Kidney (tissue), 14 donors: ENCODE measurements around the gene FAM221B. TPM values are rescaled to one million over a fixed set of nuclear protein-coding genes. Genes with fewer than 3 reads are reported as not detected.

ENCODE experiments used
- DNase-seq, 5 donors: peaks; one replicate each; pipeline ENCODE4 v3.0.0-alpha.2; 2013 to 2020
- FAIRE-seq: peaks from 2 replicates; lab custom pipeline; 2012; peaks lifted over from hg19 to GRCh38; lab: Jason Lieb, UNC
- H3K27ac ChIP-seq, 2 donors: one replicate each; pipeline ENCODE4 v1.7.0; 2013; ENCODE audit warnings: low read depth in 2 of 2, low read length in 2 of 2, inconsistent platforms in 1 of 2
- H3K27me3 ChIP-seq: one replicate; pipeline ENCODE4 v1.7.1; 2013; ENCODE audit warnings: low read length, inconsistent platforms; ENCODE audit not compliant: control insufficient read depth, insufficient read depth
- H3K36me3 ChIP-seq, 3 donors: one replicate each; pipeline versions ENCODE4 v1.7.0 to v1.7.1; 2013; ENCODE audit warnings: low read length in 3 of 3, control low read depth in 1 of 3, inconsistent platforms in 1 of 3; ENCODE audit not compliant: insufficient read depth in 3 of 3, control insufficient read depth in 2 of 3
- H3K4me1 ChIP-seq, 3 donors: one replicate each; pipeline versions ENCODE4 v1.7.0 to v1.7.1; 2013; ENCODE audit warnings: low read length in 3 of 3, inconsistent platforms in 1 of 3, low read depth in 1 of 3; ENCODE audit not compliant: control insufficient read depth in 2 of 3, insufficient read depth in 2 of 3
- H3K4me3 ChIP-seq, 3 donors: one replicate each; pipeline versions ENCODE4 v1.7.0 to v1.8.1; 2013; ENCODE audit warnings: low read length in 3 of 3, control low read depth in 1 of 3, inconsistent platforms in 1 of 3
- H3K9ac ChIP-seq, 3 donors: one replicate each; pipeline versions ENCODE4 v1.7.0 to v1.7.1; 2013; ENCODE audit warnings: low read length in 3 of 3, control low read depth in 1 of 3, inconsistent platforms in 1 of 3
- H3K9me3 ChIP-seq, 3 donors: one replicate each; pipeline versions ENCODE4 v1.7.0 to v1.7.1; 2013; ENCODE audit warnings: low read length in 3 of 3, control low read depth in 1 of 3, inconsistent platforms in 1 of 3; ENCODE audit not compliant: control insufficient read depth in 2 of 3, insufficient read depth in 1 of 3
- CTCF ChIP-seq: IDR thresholded peaks from 3 replicates; pipeline ENCODE4 v1.5.1; 2012; ENCODE audit warnings: mild to moderate bottlenecking, moderate library complexity, borderline replicate concordance; ENCODE audit not compliant: insufficient read depth; ENCODE audit errors: extremely low read depth
- intact Hi-C: fragments of 100-400 bp; cut with DNase I; formaldehyde crosslinking; loops from one replicate; pipeline ENCODE4 v1.11.1; 2022
- polyA plus RNA-seq: library from polyadenylated mRNA; stranded (reverse); fragments of 350-450 nt; fragmentation: Illumina TruSeq; extraction: RNeasy Lipid Tissue Mini Kit (QIAGEN cat#74804); gene quantifications from one replicate; pipeline ENCODE4 v1.2.3, GENCODE V29; 2014; ENCODE audit warnings: low read depth, low replicate concordance; ENCODE audit not compliant: insufficient read depth
- total RNA-seq: library from RNA; stranded (reverse); fragmentation: NEBNext Ultra II Directional; extraction: Animal tissue kit (Norgen Biotek cat#: 25700); gene quantifications from one replicate; pipeline ENCODE4 v1.2.1, GENCODE V29; 2021
- donor health status: control.
- donor health status: control.
- donor health status: control.
- donor health status: control.
- donor health status: control.
- donor health status: DM: yes; HTN: yes; CAD: no.
- donor health status: Normal renal cell carcinoma (clear cell type).

FAM221B gene
- total and polyA plus RNA-seq, 2 donors from 2014 or later = not detected

- Histone ChIP-seq H3K36me3 (no peaks in the 10 kb centered on the region), H3K9me3 (no peaks in the 10 kb centered on the region), H3K27me3 (no peaks in the 10 kb centered on the region), H3K27ac (peak within 1 kb of the TSS; percentile 88 to 93), H3K4me3 (peak within 1 kb of the TSS; percentile 71 to 90 (median 83)), H3K4me1 (peaks cover 0 to 28% (median 15%) of the 10 kb centered on the region in 3 donors), H3K9ac (peak within 1 kb of the TSS; percentile 52 to 97 (median 73))
- peak; percentile 97 to 99 (median 98) for DNase-seq
- TF ChIP-seq CTCF = no peak
- intact Hi-C loops = no loop called here
- FAIRE-seq = no peak
These were observed 692 bp upstream of the FAM221B start, which contains the start of gene TMEM8B for GRCh38 chr9:35829084-35829763. Gene TMEM8B (plus strand): TSS chr9:35829228. CDS start chr9:35829448, 220 bp downstream.

- FAIRE-seq = no peak
- Histone ChIP-seq H3K9ac (no peak overlapping the region), H3K36me3 (no peaks in the 10 kb centered on the region), H3K4me1 (peaks cover 0 to 17% (median 11%) of the 10 kb centered on the region in 3 donors), H3K4me3 (no peak overlapping the region), H3K27ac (no peak overlapping the region), H3K9me3 (no peaks in the 10 kb centered on the region), H3K27me3 (no peaks in the 10 kb centered on the region)
- TF ChIP-seq CTCF = no peak
- no peak for DNase-seq
- intact Hi-C loops = no loop called here
These were observed 1.0 kb downstream of the FAM221B start for GRCh38 chr9:35827486-35827885.

GRCh38 chr9:35826071-35826701 lies 2.3 kb downstream of the FAM221B start:
- DNase-seq (peak in 2 of 5 donors; percentile 67 to 79), FAIRE-seq (no peak)
- H3K4me3 ChIP-seq = no peak overlapping the region
- H3K9me3 ChIP-seq = no peaks in the 10 kb centered on the region
- no peak overlapping the region for H3K27ac ChIP-seq
- H3K9ac ChIP-seq = no peak overlapping the region
- H3K36me3 ChIP-seq = no peaks in the 10 kb centered on the region
- H3K4me1 ChIP-seq = peaks cover 0 to 16% (median 11%) of the 10 kb centered on the region in 3 donors
- H3K27me3 ChIP-seq = no peaks in the 10 kb centered on the region
- peak; percentile 66 for TF ChIP-seq CTCF
- intact Hi-C loops = no loop called here
